Heart right ventricle (tissue), 16 donors: ENCODE data around the gene STRIT1. TPM values are rescaled to one million over a fixed set of nuclear protein-coding genes. Genes with fewer than 3 reads are reported as not detected.

Experiments used
- ATAC-seq, 8 donors: fragments of 200-7000 bp; cut with Tn5 transposase; one replicate each; pipeline ENCODE4 v1.9.1; 2020; ENCODE audit warnings: mild to moderate bottlenecking in 8 of 8, moderate library complexity in 8 of 8, moderate number of reproducible peaks in 1 of 8
- DNase-seq, 2 donors: peaks; one replicate each; pipeline ENCODE4 v3.0.0-alpha.2; 2020
- H3K27ac ChIP-seq, 10 donors: fragments of 200-600 bp; sonication (generic) in 2 of 10; one replicate each; pipeline versions ENCODE4 v1.5.0 to v1.8.0; 2020 to 2022; ENCODE audit warnings: mild to moderate bottlenecking in 3 of 10
- H3K27me3 ChIP-seq, 7 donors: fragments of 200-600 bp; one replicate each; pipeline ENCODE4 v1.8.0; 2021 to 2022; ENCODE audit warnings: mild to moderate bottlenecking in 2 of 7
- H3K36me3 ChIP-seq, 9 donors: fragments of 200-600 bp; sonication (generic) in 1 of 9; one replicate each; pipeline versions ENCODE4 v1.5.0 to v1.8.0; 2020 to 2022; ENCODE audit warnings: mild to moderate bottlenecking in 2 of 9
- H3K4me1 ChIP-seq, 9 donors: fragments of 200-600 bp; sonication (generic) in 1 of 9; one replicate each; pipeline versions ENCODE4 v1.5.0 to v1.8.0; 2020 to 2022; ENCODE audit warnings: mild to moderate bottlenecking in 4 of 9
- H3K4me3 ChIP-seq, 10 donors: fragments of 200-600 bp; sonication (generic) in 2 of 10; one replicate each; pipeline versions ENCODE4 v1.5.0 to v1.8.0; 2020 to 2022; ENCODE audit warnings: mild to moderate bottlenecking in 7 of 10, moderate library complexity in 2 of 10
- H3K9me3 ChIP-seq, 11 donors: fragments of 200-600 bp in 10 of 11; sonication (generic) in 2 of 11; one replicate each; pipeline versions ENCODE4 v1.5.0 to v1.8.0; 2013 to 2022; ENCODE audit warnings: mild to moderate bottlenecking in 2 of 11, control low read depth in 1 of 11, moderate library complexity in 1 of 11
- WGBS, 2 donors: extraction: QIAGEN DNeasy Blood & Tissue Kit; methylation state at CpG; one replicate each; pipeline ENCODE4 v1.1.7; 2013; ENCODE audit warnings: inconsistent platforms in 1 of 2; 5-methylcytosine and 5-hydroxymethylcytosine counted together
- intact Hi-C, 10 donors: fragments of 100-400 bp; cut with DNase I; formaldehyde crosslinking; loops; one replicate each; pipeline versions ENCODE4 v1.11.1 to v1.14.2; 2022
- polyA plus RNA-seq, 2 donors: library from polyadenylated mRNA; stranded (reverse); fragments of 200-250 nt; gene quantifications; one replicate each; pipeline ENCODE4 v1.2.3, GENCODE V29; 2013
- total RNA-seq, 10 donors: library from RNA; stranded (reverse); fragmentation: NEBNext Ultra II Directional in 3 of 10; extraction: Animal tissue kit (Norgen Biotek cat#: 25700) in 3 of 10; gene quantifications; one replicate each; pipeline versions ENCODE4 v1.2.1 to v1.2.4, GENCODE V29; 2021 to 2023
- TF ChIP-seq, protein P1 (sequence below), 9 donors: fragments of 200-600 bp; sonication (generic) in 2 of 9; IDR thresholded peaks; one replicate each; pipeline versions ENCODE4 v1.5.0 to v1.8.0; 2021 to 2022; ENCODE audit warnings: antibody characterized with exemption in 9 of 9, mild to moderate bottlenecking in 5 of 9, moderate library complexity in 1 of 9
- donor health status: Arrhythmogenic right ventricular cardiomyopathy.
- donor health status: ischemic (EF 13 %, LVEDD 7.1; RV severe dilation, severe dysfunction).
- donor health status: healthy with polysubstance abuse.
- donor health status: DM: no; HTN: yes; CAD: no.
- donor health status: DM: no; HTN: no; CAD: no.
- donor health status: ischemic (EF 25% LVEDD 6.9; RV normal size, moderate dysfunction).
- donor health status: ischemic (EF 25% LVEDD 5.7; RV mildly dilated, moderate dysfunction).
- donor health status: healthy.
- donor health status: DM: yes; HTN: yes; CAD: no.
- donor health status: Ischemic cardiomyopathy.
- donor health status: ischemic (EF 35%, LVEDD 5.7; RV mildly dilated, moderate dysfunction).
- donor health status: nonischemic (EF 11% LVEDD 7.7; RV severe dilation, severe dysfunction).
- donor health status: DM: yes; HTN: yes; CAD: no.
- donor health status: PGD.
- donor health status: ischemic (EF 29% LVEDD 5.4; RV normal size, mild dysfunction).
- donor health status: nonischemic (EF 23%, LVEDD 6.1; RV moderate dilation, normal function).

Gene STRIT1
- total and polyA plus RNA-seq, 12 donors: 0.26 to 5.6 (median 1.2) TPM; not detected in 1

- Histone ChIP-seq H3K27ac (no peak overlapping the region), H3K27me3 (no peaks in the 10 kb centered on the region), H3K4me1 (peaks cover 0 to 1% (median 0%) of the 10 kb centered on the region in 9 donors), H3K36me3 (no peaks in the 10 kb centered on the region), H3K9me3 (no peaks in the 10 kb centered on the region), H3K4me3 (no peak overlapping the region)
- DNase-seq (no peak), ATAC-seq (no peak)
- intact Hi-C loops: loop anchor here in 9 of 10 donors (5.0 to 10.0 kb wide), 6 partner anchors 564 to 989 kb away; no protein-coding TSS in a partner anchor
- TF ChIP-seq, protein P1, sequence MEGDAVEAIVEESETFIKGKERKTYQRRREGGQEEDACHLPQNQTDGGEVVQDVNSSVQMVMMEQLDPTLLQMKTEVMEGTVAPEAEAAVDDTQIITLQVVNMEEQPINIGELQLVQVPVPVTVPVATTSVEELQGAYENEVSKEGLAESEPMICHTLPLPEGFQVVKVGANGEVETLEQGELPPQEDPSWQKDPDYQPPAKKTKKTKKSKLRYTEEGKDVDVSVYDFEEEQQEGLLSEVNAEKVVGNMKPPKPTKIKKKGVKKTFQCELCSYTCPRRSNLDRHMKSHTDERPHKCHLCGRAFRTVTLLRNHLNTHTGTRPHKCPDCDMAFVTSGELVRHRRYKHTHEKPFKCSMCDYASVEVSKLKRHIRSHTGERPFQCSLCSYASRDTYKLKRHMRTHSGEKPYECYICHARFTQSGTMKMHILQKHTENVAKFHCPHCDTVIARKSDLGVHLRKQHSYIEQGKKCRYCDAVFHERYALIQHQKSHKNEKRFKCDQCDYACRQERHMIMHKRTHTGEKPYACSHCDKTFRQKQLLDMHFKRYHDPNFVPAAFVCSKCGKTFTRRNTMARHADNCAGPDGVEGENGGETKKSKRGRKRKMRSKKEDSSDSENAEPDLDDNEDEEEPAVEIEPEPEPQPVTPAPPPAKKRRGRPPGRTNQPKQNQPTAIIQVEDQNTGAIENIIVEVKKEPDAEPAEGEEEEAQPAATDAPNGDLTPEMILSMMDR (IDR thresholded peaks at IDR 0.05): no peak
- 69% methylated on average over 2 of the region's 2 CpGs for WGBS, 2 donors
Measured at GRCh38 chr3:155321418-155321817, 27.9 kb upstream of the STRIT1 start.

DNA sequence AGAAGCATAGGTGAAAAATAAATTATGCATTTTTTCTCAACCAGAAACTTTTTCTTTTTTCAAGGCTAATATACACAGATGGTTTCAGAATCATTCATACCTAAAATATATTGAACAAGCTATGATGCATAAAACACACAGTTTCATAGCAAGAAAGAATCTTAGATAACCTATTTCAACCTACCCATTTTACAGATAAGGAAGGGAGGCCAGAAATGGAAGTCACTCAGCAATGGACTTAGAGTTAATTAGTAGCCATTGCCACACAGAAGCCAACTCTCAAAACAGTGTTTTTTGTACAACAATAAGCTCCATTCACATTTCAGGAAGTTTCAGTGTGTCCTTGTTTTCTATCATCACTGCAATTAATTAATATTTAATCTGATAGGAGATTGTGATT is 27.5 kb upstream of the STRIT1 start:
- intact Hi-C loops: loop anchor here in 9 of 10 donors (5.0 to 10.0 kb wide), 6 partner anchors 564 to 989 kb away; no protein-coding TSS in a partner anchor
- H3K36me3 ChIP-seq: no peaks in the 10 kb centered on the region
- no peak for ATAC-seq

DNA sequence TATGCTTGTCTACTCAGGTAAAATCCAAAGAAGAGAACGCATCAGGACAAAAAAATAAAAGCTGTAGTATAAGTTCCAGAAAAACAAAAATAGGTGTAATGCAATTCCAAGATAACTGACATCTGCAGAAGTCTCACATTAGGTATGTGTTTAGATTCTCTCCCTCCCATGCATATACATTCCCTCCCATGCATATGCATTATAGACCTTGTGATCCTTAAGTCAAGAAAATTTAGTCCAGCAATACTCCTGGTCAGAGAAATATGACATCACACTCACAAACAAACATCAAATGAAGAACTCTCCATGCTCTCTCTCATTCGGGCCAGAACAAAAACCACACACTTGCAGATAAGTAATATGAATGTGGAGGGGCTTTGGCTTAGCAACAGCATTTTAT is 25.3 kb upstream of the STRIT1 start:
- TF ChIP-seq, protein P1 (IDR thresholded peaks at IDR 0.05): no peak
- DNase-seq (no peak), ATAC-seq (no peak)
- Histone ChIP-seq H3K4me1 (peaks cover 0 to 3% (median 0%) of the 10 kb centered on the region in 9 donors), H3K27ac (no peak overlapping the region), H3K27me3 (no peaks in the 10 kb centered on the region), H3K4me3 (no peak overlapping the region), H3K36me3 (no peaks in the 10 kb centered on the region), H3K9me3 (no peaks in the 10 kb centered on the region)
- WGBS, 2 donors: 82 to 84% methylated on average over 2 of the region's 2 CpGs
- intact Hi-C loops: loop anchor here in 2 of 10 donors (5.0 to 10.0 kb wide), 2 partner anchors 84 to 86 kb away; no protein-coding TSS in a partner anchor

More for the DNA sequence above, 27.5 kb upstream of the STRIT1 start:
- no peak for DNase-seq
- H3K27ac ChIP-seq: no peak overlapping the region
- peaks cover 0 to 3% (median 0%) of the 10 kb centered on the region in 9 donors for H3K4me1 ChIP-seq
- no peaks in the 10 kb centered on the region for H3K27me3 ChIP-seq
- H3K4me3 ChIP-seq: no peak overlapping the region
- TF ChIP-seq, protein P1 (IDR thresholded peaks at IDR 0.05): no peak
- H3K9me3 ChIP-seq: no peaks in the 10 kb centered on the region

DNA sequence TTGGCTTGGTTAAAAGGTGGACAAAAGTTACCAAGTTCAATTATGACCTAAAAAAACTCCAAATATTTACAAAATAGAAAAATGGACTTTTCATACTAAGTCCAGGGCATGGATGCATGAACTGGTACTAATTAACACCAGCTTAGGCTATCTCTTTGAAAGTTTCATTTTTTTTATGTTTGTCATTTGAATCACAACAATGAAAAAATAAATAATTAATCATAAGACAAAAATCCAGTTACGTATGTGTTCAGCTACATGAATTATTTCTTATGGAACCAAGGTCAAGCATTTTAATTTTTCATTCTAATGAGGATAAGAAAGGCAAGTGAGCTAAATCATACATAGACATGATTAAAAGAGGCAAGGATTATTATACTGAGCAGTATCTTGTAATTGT is 23.7 kb upstream of the STRIT1 start:
- H3K27ac ChIP-seq: no peak overlapping the region
- H3K4me1 ChIP-seq: peaks cover 0 to 9% (median 5%) of the 10 kb centered on the region in 9 donors
- no peaks in the 10 kb centered on the region for H3K36me3 ChIP-seq
- WGBS, 2 donors: 72 to 84% methylated on average over 1 of the region's 1 CpG
- ATAC-seq: no peak
- no peaks in the 10 kb centered on the region for H3K27me3 ChIP-seq
- TF ChIP-seq, protein P1 (IDR thresholded peaks at IDR 0.05): no peak
- intact Hi-C loops: loop anchor here in 2 of 10 donors (5.0 to 10.0 kb wide), 2 partner anchors 82 to 85 kb away; no protein-coding TSS in a partner anchor
- DNase-seq: no peak
- H3K9me3 ChIP-seq: no peaks in the 10 kb centered on the region
- H3K4me3 ChIP-seq: no peak overlapping the region
